Natural killer cell (primary cell): ENCODE results near the gene RPL15. TPM values are rescaled to one million over a fixed set of nuclear protein-coding genes. Genes with fewer than 3 reads are reported as not detected.

Experiments used
- ATAC-seq, 3 donors: fragments of 150-1000 bp in 2 of 3; fragments of 200-7000 bp in 1 of 3; cut with Tn5 transposase; 1 replicate in 1 of 3; 2 replicates in 2 of 3; pipeline ENCODE4 v1.10.0; 2021; ENCODE audit warnings: mild to moderate bottlenecking in 2 of 3, moderate library complexity in 2 of 3
- DNase-seq, 2 donors: peaks; one replicate each; pipeline versions ENCODE4 v3.0.0 to v3.0.0-alpha.2; 2013 to 2021; ENCODE audit warnings: mixed read lengths in 1 of 2
- H3K27ac ChIP-seq: one replicate; pipeline ENCODE4 v1.5.1; 2013; ENCODE audit warnings: mild to moderate bottlenecking, low read length
- H3K27me3 ChIP-seq: one replicate; pipeline ENCODE4 v1.6.1; 2013; ENCODE audit warnings: low read length; ENCODE audit not compliant: control insufficient read depth, insufficient read depth
- H3K36me3 ChIP-seq: one replicate; pipeline ENCODE4 v1.6.1; 2013; ENCODE audit warnings: low read length; ENCODE audit not compliant: control insufficient read depth, insufficient read depth
- H3K4me1 ChIP-seq: one replicate; pipeline ENCODE4 v1.6.1; 2013; ENCODE audit warnings: low read length; ENCODE audit not compliant: control insufficient read depth, insufficient read depth
- H3K4me3 ChIP-seq: one replicate; pipeline ENCODE4 v1.5.1; 2013; ENCODE audit warnings: low read length
- H3K9me3 ChIP-seq: one replicate; pipeline ENCODE4 v1.6.1; 2013; ENCODE audit warnings: low read length; ENCODE audit not compliant: control insufficient read depth, insufficient read depth
- H3K27ac Mint-ChIP-seq, 2 donors: one replicate each; pipeline ENCODE4 v1.8.0; 2022; ENCODE audit warnings: mild to moderate bottlenecking in 2 of 2, mixed read lengths in 2 of 2, moderate library complexity in 1 of 2
- H3K27me3 Mint-ChIP-seq, 2 donors: one replicate each; pipeline ENCODE4 v1.8.0; 2022; ENCODE audit warnings: low read depth in 2 of 2, mixed read lengths in 2 of 2
- H3K36me3 Mint-ChIP-seq: one replicate; pipeline ENCODE4 v1.8.0; 2022; ENCODE audit warnings: mixed read lengths
- H3K4me1 Mint-ChIP-seq, 2 donors: one replicate each; pipeline ENCODE4 v1.8.0; 2022; ENCODE audit warnings: mixed read lengths in 2 of 2
- H3K4me3 Mint-ChIP-seq: one replicate; pipeline ENCODE4 v1.8.0; 2022; ENCODE audit warnings: mild to moderate bottlenecking, moderate library complexity, mixed read lengths
- H3K9me3 Mint-ChIP-seq, 2 donors: one replicate each; pipeline ENCODE4 v1.8.0; 2022; ENCODE audit warnings: mixed read lengths in 2 of 2
- WGBS: methylation state at CpG from one replicate; pipeline ENCODE4 v1.1.7; 2013; ENCODE audit warnings: missing lambda C conversion rate; ENCODE audit not compliant: insufficient coverage; 5-methylcytosine and 5-hydroxymethylcytosine counted together
- intact Hi-C: fragments of 100-400 bp; cut with micrococcal nuclease; formaldehyde crosslinking; loops from one replicate; pipeline ENCODE4 v1.14.2; 2022
- total RNA-seq, 4 donors: library from RNA; stranded (reverse); fragments of 120-200 nt in 1 of 4; gene quantifications; one replicate each; pipeline versions ENCODE4 v1.2.3 to v1.2.4, GENCODE V29; 2013 to 2022
- TF ChIP-seq, protein P1 (sequence below): fragments of 200-600 bp; IDR thresholded peaks from one replicate; pipeline ENCODE4 v1.8.0; 2022; ENCODE audit warnings: antibody characterized with exemption

The RPL15 gene
- total RNA-seq, 3 donors from 2014 or later (not counting 1 experiment from before 2014, with no cell fraction given): 1,116 to 1,338 (median 1,291) TPM

DNA sequence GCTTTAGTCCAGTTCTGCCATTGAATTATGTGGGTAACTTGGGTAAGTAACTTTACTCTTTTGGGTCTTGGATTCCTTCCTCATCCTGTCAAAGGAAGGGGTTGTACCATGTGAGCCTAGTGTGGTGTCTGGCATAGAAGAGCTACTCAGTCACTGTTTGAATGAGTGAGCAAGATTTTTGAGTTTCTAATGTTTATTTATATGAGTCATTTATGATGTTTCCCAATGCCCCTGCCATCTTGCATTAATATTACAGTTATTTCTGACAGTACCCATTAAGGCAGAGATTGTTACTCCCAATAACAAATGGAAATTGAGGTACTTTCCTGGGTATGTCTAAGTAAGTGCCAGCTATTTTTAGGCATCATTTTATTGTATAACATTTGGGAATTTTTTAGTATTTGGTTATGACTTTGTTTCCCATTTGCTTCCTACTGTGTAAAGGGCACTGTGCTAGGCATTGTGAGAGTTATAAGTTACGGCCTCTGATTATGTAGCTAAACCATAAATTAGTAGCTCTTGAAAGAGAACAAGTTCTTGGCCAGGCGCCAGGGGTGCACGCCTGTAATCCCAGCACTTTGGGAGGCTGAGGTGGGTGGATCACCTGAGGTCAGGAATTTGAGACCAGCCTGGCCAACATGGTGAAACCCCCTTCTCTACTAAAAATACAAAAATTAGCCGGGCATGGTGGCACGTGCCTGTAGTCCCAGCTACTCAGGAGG, 51.7 kb downstream of the RPL15 start:
- intact Hi-C loops: no loop called here
- H3K4me1 Mint-ChIP-seq: peaks cover 8 to 9% of the 10 kb centered on the region in 2 donors
- TF ChIP-seq, protein P1, sequence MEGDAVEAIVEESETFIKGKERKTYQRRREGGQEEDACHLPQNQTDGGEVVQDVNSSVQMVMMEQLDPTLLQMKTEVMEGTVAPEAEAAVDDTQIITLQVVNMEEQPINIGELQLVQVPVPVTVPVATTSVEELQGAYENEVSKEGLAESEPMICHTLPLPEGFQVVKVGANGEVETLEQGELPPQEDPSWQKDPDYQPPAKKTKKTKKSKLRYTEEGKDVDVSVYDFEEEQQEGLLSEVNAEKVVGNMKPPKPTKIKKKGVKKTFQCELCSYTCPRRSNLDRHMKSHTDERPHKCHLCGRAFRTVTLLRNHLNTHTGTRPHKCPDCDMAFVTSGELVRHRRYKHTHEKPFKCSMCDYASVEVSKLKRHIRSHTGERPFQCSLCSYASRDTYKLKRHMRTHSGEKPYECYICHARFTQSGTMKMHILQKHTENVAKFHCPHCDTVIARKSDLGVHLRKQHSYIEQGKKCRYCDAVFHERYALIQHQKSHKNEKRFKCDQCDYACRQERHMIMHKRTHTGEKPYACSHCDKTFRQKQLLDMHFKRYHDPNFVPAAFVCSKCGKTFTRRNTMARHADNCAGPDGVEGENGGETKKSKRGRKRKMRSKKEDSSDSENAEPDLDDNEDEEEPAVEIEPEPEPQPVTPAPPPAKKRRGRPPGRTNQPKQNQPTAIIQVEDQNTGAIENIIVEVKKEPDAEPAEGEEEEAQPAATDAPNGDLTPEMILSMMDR: no peak
- DNase-seq (no peak), ATAC-seq (no peak)
- H3K27me3 Mint-ChIP-seq: no peaks in the 10 kb centered on the region
- H3K27ac Mint-ChIP-seq: peak overlapping the region in 1 of 2 donors; percentile 39
- Histone ChIP-seq H3K4me1 (no peaks in the 10 kb centered on the region), H3K27ac (no peak overlapping the region), H3K36me3 (peaks cover 53% of the 10 kb centered on the region), H3K9me3 (no peaks in the 10 kb centered on the region), H3K4me3 (no peak overlapping the region), H3K27me3 (no peaks in the 10 kb centered on the region)
- H3K36me3 Mint-ChIP-seq: peaks cover 17% of the 10 kb centered on the region
- H3K4me3 Mint-ChIP-seq: no peak overlapping the region
- WGBS: 96% methylated on average over 5 of the region's 5 CpGs
- no peaks in the 10 kb centered on the region for H3K9me3 Mint-ChIP-seq

DNA sequence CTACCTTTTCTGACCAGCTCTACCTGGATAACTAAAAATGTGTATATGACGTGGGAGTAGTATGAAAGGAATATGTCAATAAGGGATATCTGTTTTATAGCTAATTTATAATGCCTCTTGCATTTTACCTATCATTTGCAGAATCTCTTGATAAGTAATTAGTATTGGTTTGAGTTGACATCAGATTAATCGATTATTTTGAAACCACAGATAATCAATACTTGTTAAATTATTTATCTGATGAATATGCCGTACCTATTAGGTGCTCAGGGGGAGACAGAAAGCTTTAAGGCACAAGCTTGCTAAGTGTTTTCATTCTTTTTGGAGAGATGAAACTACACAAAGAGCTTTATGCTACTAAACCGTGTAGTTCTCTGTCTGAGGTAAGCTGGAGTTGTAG, 52.5 kb downstream of the RPL15 start:
- Mint-ChIP-seq H3K27me3 (no peaks in the 10 kb centered on the region), H3K4me1 (peaks cover 8% of the 10 kb centered on the region in 2 donors), H3K4me3 (no peak overlapping the region), H3K9me3 (no peaks in the 10 kb centered on the region), H3K27ac (no peak overlapping the region), H3K36me3 (peaks cover 16% of the 10 kb centered on the region)
- H3K9me3 ChIP-seq: no peaks in the 10 kb centered on the region
- DNase-seq: no peak
- no peaks in the 10 kb centered on the region for H3K4me1 ChIP-seq
- H3K36me3 ChIP-seq: peaks cover 55% of the 10 kb centered on the region
- TF ChIP-seq, protein P1: no peak
- 100% methylated on average over 2 of the region's 4 CpGs for WGBS
- no peak overlapping the region for H3K27ac ChIP-seq
- ATAC-seq: no peak
- no peaks in the 10 kb centered on the region for H3K27me3 ChIP-seq
- H3K4me3 ChIP-seq: no peak overlapping the region
- intact Hi-C loops: no loop called here

Other genes with a start within 250 kb of the RPL15 start
- gene UBE2E1, start 111.2 kb upstream of the RPL15 start, total RNA-seq: 10 to 100 TPM; 80.0 to 89.5 (median 86.9) TPM
- 1 to 10 TPM; 2.2 to 3.3 (median 2.8) TPM for gene NKIRAS1, start 142 bp upstream of the RPL15 start, total RNA-seq
- gene NR1D2, start 28.2 kb downstream of the RPL15 start, total RNA-seq: 10 to 100 TPM; 72.5 to 94.2 (median 92.1) TPM